GM13977 (cell line): ENCODE data around the gene TMEM72.

Source experiments
- DNase-seq: peaks from one replicate; pipeline ENCODE4 v3.0.0; 2012; ENCODE audit warnings: low spot score
- CTCF ChIP-seq: IDR thresholded peaks from 2 replicates; pipeline ENCODE4 v1.5.1; 2012; ENCODE audit warnings: mild to moderate bottlenecking, control low read depth; ENCODE audit not compliant: insufficient read depth; ENCODE audit errors: extremely low read depth, missing control alignments
- in situ Hi-C: fragments of 300-500 bp; cut with MboI; formaldehyde crosslinking; loops from one replicate; pipeline ENCODE4 v1.12.0; 2022; ENCODE audit warnings: low sequenced_read_pairs, low pct_unique_long_range_greater_than_20kb, mixed read lengths, inconsistent platforms; ENCODE audit not compliant: unreplicated experiment

TMEM72 gene

GRCh38 chr10:44921506-44921905 is 10.4 kb downstream of the TMEM72 start:
- in situ Hi-C loops = no loop called here
- DNase-seq = no peak
- TF ChIP-seq CTCF = no peak

GRCh38 chr10:44922021-44922420 is 10.9 kb downstream of the TMEM72 start:
- no peak for DNase-seq
- TF ChIP-seq CTCF = no peak
- in situ Hi-C loops = no loop called here

- no peak for TF ChIP-seq CTCF
- in situ Hi-C loops = no loop called here
- no peak for DNase-seq
Observed at GRCh38 chr10:44922796-44923545, 11.8 kb downstream of the TMEM72 start.

- in situ Hi-C loops = no loop called here
- no peak for TF ChIP-seq CTCF
- no peak for DNase-seq
Observed at GRCh38 chr10:44923611-44924010, 12.5 kb downstream of the TMEM72 start.

- no peak for TF ChIP-seq CTCF
- no peak for DNase-seq
- in situ Hi-C loops = no loop called here
Observed at GRCh38 chr10:44924261-44925040, 13.3 kb downstream of the TMEM72 start.

GRCh38 chr10:44925224-44925623 is 14.1 kb downstream of the TMEM72 start:
- TF ChIP-seq CTCF = no peak
- no peak for DNase-seq
- in situ Hi-C loops = no loop called here
